ENCODE results near the gene HIRA.

The HIRA gene

DNA sequence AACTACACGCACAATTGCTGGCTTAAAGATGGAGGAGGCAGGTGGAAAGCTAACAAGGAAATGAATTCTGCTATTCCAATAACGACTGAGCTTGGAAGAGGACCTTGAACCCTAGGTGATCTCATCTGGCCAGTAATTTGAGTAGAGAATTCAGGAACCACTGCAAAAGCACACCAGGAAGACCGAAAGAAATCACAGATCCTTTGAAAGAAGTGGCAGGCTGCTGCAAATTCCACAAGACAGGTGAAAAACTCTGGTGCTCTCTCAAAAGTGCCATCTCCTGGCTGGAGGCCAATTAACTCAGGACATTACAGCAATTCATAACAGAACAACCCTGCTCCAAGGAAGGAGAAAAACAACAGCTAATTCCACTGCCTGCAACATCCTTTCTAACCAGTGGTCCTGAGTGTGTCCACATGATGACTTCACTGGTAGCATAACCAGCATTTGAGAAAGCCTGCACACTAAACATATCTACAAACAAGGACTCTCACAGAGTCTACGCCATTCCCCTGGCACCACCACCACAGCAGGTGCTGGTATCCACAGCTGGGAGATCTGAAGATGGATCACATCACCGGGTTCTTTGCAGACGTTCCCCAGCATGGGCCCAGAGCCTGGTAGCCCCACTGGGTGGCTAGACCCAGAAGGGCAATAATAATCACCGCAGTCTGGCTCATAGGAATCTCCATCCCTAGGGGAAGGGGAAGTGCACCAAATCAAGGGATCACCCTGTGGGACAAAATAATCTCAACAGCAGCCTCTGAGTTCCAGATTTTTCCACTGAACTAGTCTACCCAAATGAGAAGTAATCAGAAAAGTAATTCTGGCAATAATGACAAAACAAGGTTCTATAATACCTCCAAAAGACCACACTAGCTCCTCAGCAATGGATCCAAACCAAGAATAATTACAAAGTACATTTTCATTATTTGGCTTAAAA lies 95.1 kb downstream of the HIRA start:
- Histone ChIP-seq H3K27me3 (ENCODE audit: control insufficient read depth, low read length) (no peaks in the 10 kb centered on the region), H3K9me3 (ENCODE audit: control insufficient read depth, insufficient read depth, low read length) (no peaks in the 10 kb centered on the region), H3F3A (ENCODE audit: control insufficient read depth, insufficient read depth) (0 out of 2 replicates have a peak, but pooled peaks cover 3% of the 10 kb centered on the region), H3K9me2 (replicated peaks; ENCODE audit: control insufficient read depth, low read length) (no peaks in the 10 kb centered on the region), H3K4me1 (ENCODE audit: control insufficient read depth, low read length) (no peaks in the 10 kb centered on the region), H3K36me3 (ENCODE audit: control insufficient read depth, low read length) (peaks cover 87% of the 10 kb centered on the region), H4K20me1 (ENCODE audit: control insufficient read depth, insufficient read depth, low read depth, low read length) (no peaks in the 10 kb centered on the region), H3K27ac (ENCODE audit: low read depth, low read length) (no peak overlapping the region), H3K4me3 (ENCODE audit: low read length) (no peak overlapping the region), H3K4me2 (ENCODE audit: low read length) (no peak overlapping the region), H3K79me2 (ENCODE audit: control insufficient read depth, low read length) (peaks cover 15% of the 10 kb centered on the region)
- TF ChIP-seq CTCF (IDR thresholded peaks at IDR 0.05; ENCODE audit: low read depth, low read length, poor library complexity, severe bottlenecking) (no peak), EZH2phosphoT487 (IDR thresholded peaks at IDR 0.05; ENCODE audit: borderline replicate concordance, low read length) (no peak)

DNA sequence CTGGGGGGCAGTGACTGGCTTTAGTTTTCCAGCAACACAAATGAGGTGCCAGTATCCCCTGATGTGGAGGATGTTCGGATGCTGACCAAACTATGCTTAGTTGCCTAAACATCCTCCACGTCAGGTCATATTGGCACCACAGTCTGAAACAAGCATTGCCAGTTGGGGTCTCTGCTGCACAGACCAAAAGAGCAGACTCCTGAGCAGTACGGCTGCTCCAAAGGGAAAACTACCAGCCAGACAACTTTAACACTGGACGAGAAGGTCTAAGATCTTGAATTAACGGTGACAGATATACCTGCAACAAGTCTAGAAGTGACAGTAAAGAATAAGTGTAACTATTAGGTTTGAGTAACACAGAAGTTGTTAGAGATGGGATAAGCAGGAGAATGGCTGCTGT lies 99.6 kb downstream of the HIRA start:
- Histone ChIP-seq H3K9me2 (replicated peaks; ENCODE audit: control insufficient read depth, low read length) (no peaks in the 10 kb centered on the region), H3K9me3 (ENCODE audit: control insufficient read depth, insufficient read depth, low read length) (no peaks in the 10 kb centered on the region), H3K4me2 (ENCODE audit: low read length) (no peak overlapping the region), H3K27ac (ENCODE audit: low read depth, low read length) (no peak overlapping the region), H4K20me1 (ENCODE audit: control insufficient read depth, insufficient read depth, low read depth, low read length) (no peaks in the 10 kb centered on the region), H3F3A (ENCODE audit: control insufficient read depth, insufficient read depth) (0 out of 2 replicates have a peak, but pooled peaks cover 3% of the 10 kb centered on the region), H3K4me3 (ENCODE audit: low read length) (no peak overlapping the region), H3K27me3 (ENCODE audit: control insufficient read depth, low read length) (no peaks in the 10 kb centered on the region), H3K36me3 (ENCODE audit: control insufficient read depth, low read length) (peaks cover 68% of the 10 kb centered on the region), H3K4me1 (ENCODE audit: control insufficient read depth, low read length) (no peaks in the 10 kb centered on the region), H3K79me2 (ENCODE audit: control insufficient read depth, low read length) (no peaks in the 10 kb centered on the region)
- TF ChIP-seq EZH2phosphoT487 (IDR thresholded peaks at IDR 0.05; ENCODE audit: borderline replicate concordance, low read length) = no peak
- TF ChIP-seq CTCF (IDR thresholded peaks at IDR 0.05; ENCODE audit: low read depth, low read length, poor library complexity, severe bottlenecking) = no peak

DNA sequence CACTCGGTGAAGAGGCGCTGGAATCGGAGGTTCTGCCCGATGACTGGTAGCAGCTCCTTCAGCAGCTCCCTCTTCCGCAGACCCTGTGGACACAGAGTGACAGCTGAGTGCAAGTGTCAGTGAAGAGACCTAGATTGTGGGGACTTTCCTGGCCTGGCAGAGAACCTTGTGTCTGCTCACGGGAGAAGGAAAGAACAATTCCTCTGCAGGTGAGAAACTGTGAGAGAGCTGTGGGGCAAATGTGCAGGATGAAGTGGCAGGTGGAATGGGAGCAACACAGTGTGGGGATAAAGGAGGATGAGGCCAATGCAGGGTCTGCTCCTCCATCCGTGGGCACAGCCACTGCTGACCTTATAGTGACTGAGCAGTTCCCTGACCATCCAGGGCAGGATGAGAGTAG lies 100.1 kb downstream of the HIRA start:
- Histone ChIP-seq H3K36me3 (ENCODE audit: control insufficient read depth, low read length) (peaks cover 63% of the 10 kb centered on the region), H3K9me3 (ENCODE audit: control insufficient read depth, insufficient read depth, low read length) (no peaks in the 10 kb centered on the region)

More for the DNA sequence above, 100.1 kb downstream of the HIRA start:
- Histone ChIP-seq H3K4me2 (ENCODE audit: low read length) (no peak overlapping the region), H3K4me1 (ENCODE audit: control insufficient read depth, low read length) (no peaks in the 10 kb centered on the region), H3K4me3 (ENCODE audit: low read length) (no peak overlapping the region), H3F3A (ENCODE audit: control insufficient read depth, insufficient read depth) (0 out of 2 replicates have a peak, but pooled peaks cover 3% of the 10 kb centered on the region), H3K27ac (ENCODE audit: low read depth, low read length) (no peak overlapping the region), H3K9me2 (replicated peaks; ENCODE audit: control insufficient read depth, low read length) (no peaks in the 10 kb centered on the region), H3K27me3 (ENCODE audit: control insufficient read depth, low read length) (no peaks in the 10 kb centered on the region), H4K20me1 (ENCODE audit: control insufficient read depth, insufficient read depth, low read depth, low read length) (no peaks in the 10 kb centered on the region), H3K79me2 (ENCODE audit: control insufficient read depth, low read length) (no peaks in the 10 kb centered on the region)
- TF ChIP-seq CTCF (IDR thresholded peaks at IDR 0.05; ENCODE audit: low read depth, low read length, poor library complexity, severe bottlenecking) = no peak
- no peak for TF ChIP-seq EZH2phosphoT487 (IDR thresholded peaks at IDR 0.05; ENCODE audit: borderline replicate concordance, low read length)

Measured in DOHH2 (cell line).